ENCODE results near the gene BBS9.

The BBS9 gene

DNA sequence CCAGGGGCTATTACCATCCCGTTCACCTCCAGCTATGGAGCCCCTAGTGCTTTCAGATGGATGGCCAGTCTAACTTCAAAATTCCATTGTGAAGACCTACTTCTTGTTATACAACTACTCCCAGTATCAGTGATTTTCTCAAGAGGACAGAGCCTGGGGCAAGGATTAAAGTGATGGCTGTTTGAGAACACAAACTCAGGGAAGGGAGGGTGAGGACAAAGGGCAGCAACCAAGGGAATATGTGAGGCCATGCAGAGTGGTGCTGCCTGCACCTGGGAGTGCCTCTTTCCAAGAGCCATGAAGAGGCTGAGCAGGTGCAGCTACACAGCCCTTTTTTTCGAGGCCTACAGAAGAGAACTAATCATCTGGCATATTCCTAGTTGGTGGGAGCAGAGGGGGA lies 472.5 kb downstream of the BBS9 start:
- DNase-seq (ENCODE audit: low read depth in 2 of 2): no peak

DNA sequence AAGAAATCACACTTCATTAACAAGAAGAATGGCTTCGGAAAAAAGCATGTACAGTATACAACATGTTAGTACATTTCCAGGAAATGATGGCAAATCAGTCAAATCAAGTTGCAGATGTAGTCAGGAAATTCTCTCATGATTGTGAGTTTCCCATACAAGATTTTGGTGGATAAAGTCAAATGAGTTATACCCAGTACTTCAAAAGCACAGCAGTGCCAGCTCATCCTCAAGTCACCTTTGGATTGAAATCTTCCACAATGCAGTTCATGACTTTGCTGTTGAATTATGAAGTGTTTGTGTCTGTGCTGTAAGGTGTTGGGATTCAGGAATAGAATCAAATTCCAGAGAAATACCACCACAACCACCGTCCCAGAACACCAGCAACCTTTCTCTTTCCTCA lies 474.7 kb downstream of the BBS9 start:
- no peak for DNase-seq (ENCODE audit: low read depth in 2 of 2)

DNA sequence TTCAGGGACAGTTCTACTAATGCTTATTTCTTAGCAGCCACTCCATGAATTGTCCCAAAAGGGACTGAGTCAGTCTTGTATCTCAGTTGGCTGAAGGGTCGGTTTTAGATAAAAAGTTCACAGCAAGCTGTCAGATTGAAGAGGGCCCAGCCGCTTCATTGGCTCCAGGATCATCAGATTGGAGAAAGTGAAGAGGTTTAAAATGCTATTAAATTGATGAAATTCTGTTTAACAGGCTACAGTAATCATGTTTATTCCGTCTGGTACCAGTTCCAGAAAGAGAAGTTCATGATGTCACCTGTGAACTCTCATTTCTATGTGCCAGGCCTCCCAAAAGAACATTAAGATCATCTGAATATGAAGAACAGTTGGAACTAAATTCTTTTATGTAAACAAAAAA lies 481.6 kb downstream of the BBS9 start:
- DNase-seq (ENCODE audit: low read depth in 2 of 2): no peak

DNA sequence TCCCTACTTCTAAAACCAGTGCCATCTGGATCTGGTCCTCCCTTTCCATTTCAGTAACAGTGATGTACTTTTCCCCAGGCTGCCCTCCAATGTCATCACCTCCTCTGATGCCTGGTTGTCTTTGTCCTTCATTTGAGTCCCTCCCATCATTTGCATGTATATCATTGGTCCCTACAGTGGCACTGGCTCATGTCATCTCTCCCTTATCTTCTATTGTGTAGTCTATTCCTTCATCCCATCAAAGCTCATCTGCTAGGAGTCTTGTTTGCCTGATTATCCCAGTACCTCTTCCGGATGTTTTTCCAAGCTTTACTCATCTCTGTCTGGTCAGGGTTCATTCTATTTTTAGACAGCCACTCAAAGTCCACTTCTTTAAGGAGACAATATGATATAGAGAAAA lies 483.1 kb downstream of the BBS9 start:
- no peak for DNase-seq (ENCODE audit: low read depth in 2 of 2)

DNA sequence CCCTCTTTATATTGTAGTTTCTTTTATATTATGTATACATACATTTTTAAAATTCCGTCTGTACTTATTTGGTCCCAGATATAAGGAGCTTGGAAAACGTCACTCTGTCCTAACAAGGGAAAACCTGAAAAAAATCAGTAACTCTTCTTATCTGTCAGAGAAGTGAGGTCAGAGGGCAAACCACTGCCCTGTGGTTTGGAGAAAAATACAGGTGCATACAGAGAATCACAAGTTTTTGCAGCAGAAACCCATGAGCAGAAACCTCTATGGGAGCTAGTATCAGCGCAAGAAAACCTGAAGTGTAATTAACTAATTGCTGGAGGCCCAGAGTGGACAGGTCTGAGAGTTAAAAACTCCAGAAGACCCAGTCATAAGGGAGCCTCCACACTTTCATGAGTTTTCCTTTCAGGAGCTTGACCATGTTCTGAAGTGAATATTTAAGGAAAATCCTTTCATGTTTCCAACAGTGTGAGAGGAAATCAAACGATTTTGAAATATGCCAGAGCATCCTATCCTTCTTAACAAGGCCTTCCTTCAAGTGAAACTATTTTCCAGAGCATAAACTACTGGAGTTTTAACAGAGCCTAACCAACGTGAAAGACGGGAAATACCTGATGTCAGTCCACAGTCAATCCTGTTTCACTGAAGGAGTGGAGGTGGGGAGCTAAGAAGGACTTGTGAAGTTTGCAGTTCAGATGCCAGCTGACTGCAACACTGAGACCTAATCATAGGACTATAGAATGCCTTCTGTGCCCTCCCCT lies 485.2 kb downstream of the BBS9 start:
- no peak for DNase-seq (ENCODE audit: low read depth in 2 of 2)

DNA sequence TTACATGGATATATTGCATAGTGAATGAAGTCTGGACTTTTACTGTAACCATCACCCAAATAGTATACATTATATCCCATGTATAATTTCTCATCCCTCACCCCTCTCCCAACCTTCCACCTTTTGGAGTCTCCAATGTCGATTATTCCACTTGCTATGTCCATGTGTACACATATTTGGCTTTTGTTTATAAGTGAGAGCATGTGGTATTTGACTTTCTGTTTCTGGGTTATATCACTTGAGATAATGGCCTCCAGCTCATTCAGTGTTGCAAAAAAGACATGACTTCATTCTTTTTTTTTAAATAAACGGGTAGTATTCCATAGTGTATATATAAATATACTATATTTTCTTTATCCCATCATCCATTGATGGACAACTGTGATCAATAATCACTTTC lies 487.4 kb downstream of the BBS9 start:
- DNase-seq (ENCODE audit: low read depth in 2 of 2): no peak

DNA sequence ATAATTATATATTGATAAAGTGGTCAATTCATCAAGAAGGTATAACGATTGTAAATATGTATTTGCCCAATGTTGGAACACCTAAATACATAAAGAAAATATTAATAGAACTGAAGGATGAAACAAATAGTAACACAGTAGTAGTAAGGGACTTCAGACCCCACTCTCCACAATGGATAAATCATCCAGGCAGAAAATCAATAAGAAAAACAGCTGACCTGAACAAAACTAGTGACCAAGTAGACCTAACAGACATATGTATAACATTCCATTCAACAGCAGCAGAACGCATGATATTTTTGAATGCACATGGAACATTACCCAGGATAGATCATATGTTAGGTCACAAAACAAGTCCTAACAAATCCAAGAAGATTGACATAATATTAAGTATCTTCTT lies 489.9 kb downstream of the BBS9 start:
- no peak for DNase-seq (ENCODE audit: low read depth in 2 of 2)

DNA sequence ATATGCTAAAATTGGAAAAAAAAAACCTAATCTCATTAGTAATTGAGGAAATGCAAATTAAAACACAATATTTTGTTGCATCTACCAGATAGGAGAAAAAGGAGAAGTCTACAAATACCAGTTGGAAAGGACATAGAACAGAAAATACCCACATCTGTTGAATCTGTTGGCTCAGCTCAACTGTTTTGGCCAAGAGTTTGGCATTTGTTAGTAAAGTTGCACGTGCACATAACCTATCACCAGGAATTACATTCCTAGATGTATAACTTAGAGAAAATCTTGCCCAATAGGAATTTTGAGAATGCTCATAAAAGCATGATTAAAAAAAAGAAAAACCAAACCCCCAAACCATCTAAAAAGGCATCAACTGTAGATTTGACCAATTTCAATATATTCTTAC lies 493.9 kb downstream of the BBS9 start:
- no peak for DNase-seq (ENCODE audit: low read depth in 2 of 2)

DNA sequence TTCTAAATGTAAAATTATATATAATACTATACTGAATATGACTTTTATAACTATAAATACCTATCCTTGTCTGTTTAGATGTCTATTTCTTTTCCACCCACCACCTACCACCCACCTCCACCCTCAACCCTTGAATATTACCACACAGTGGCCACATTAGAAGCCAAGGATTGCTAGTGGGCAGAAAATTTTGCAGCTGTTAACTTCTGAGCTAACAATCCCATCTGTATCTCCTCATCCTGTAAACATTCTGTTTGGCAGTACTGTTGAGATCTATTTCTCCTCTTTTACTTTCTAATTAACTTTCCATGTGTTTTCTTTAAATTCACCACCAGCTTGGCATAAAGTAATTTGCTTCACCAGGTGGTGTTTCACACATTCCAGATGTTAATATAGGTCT lies 494.9 kb downstream of the BBS9 start:
- no peak for DNase-seq (ENCODE audit: low read depth in 2 of 2)

DNA sequence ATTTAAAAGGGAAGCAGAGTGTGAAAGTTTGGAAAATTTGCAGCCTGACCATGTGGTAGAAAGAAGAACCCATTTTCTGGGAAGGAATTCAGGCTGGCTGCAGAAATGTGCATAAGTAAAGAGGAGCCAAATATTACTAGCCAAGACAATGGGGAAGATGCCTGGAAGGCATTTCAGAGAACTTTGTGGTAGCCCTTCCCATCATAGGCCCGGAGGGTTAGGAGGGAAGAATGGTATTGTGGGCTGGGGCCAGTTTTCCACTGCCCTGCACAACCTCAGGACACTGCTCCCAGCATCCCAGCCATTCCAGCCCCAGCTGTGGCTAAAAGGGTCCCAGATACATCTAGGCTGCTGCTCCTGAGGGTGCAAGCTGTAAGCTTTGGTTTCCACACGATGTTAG lies 497.5 kb downstream of the BBS9 start:
- no peak for DNase-seq (ENCODE audit: low read depth in 2 of 2)

DNA sequence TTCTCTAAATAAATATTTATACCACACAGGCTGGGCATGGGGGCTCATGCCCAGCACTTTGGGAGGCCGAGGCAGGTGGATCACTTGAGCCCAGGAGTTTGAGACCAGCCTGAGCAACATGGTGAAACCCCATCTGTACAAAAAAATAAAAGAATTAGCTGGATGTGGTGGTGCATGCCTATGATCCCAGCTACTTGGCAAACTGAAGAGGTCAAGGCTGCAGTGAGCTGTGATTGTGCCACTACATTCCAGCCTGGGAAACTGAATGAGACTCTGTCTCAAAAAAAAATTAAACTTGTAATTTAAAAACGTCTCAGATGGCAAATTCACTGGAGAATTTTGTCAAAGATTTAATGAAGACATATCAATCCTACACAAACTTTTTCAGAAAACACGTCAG lies 498.4 kb downstream of the BBS9 start:
- no peak for DNase-seq (ENCODE audit: low read depth in 2 of 2)

DNA sequence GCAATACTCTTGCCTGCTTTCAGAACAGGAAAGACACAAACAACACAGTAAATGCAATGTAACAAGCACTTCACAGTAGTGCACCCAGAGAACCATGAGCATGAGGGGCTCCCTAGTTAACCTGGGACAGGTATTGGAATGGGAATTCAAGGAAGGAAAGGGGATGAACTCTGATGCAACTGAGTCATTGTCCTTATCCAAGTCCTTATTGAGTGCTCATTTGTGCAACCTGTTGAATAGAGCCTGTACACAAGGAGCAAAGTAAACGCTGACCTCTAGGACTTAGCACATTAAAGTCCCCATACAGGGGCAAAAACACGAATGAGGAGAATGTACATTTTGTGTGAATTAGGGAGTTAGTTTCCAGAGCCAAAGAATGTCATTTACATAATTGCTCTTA lies 499.5 kb downstream of the BBS9 start:
- DNase-seq (ENCODE audit: low read depth in 2 of 2): no peak

DNA sequence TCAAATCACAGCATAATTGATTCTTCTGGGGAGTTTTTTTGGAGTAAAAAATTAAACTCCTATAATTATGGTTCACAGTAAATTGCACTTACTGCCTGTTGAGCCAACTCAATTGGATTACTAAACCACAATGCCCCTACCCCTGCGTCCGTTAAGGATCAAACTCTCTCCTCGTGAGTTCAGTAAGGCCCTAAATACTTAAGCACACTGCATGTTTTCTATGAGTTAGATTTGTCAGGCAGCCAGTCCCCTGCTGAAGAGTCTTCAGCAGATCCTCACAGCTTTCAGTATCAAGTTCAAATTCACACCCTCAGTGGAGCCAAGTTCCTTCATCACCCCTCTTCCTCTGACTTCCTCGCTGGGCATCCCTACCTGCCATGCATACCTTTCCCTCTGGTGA lies 501.0 kb downstream of the BBS9 start:
- no peak for DNase-seq (ENCODE audit: low read depth in 2 of 2)

DNA sequence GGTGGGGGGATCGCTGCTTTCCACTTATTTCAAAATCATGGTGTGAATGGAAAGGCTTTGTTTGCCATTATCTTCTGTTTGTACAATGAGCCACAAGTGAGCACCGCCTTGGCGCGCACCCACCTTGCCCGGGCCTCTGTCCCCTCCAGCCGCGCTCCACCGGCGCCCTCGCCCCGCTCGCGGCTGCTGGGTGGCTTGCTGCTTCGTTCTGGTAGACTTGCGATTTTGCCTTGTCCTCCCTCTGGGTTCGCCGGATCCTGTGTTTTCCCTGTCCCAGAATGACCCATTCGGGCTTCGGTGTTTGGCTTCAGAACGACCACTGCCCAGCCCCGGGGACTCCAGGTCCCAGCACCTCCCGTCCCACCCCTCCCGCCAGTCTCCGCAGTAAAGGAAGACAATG lies 503.0 kb downstream of the BBS9 start:
- no peak for DNase-seq (ENCODE audit: low read depth in 2 of 2)

DNA sequence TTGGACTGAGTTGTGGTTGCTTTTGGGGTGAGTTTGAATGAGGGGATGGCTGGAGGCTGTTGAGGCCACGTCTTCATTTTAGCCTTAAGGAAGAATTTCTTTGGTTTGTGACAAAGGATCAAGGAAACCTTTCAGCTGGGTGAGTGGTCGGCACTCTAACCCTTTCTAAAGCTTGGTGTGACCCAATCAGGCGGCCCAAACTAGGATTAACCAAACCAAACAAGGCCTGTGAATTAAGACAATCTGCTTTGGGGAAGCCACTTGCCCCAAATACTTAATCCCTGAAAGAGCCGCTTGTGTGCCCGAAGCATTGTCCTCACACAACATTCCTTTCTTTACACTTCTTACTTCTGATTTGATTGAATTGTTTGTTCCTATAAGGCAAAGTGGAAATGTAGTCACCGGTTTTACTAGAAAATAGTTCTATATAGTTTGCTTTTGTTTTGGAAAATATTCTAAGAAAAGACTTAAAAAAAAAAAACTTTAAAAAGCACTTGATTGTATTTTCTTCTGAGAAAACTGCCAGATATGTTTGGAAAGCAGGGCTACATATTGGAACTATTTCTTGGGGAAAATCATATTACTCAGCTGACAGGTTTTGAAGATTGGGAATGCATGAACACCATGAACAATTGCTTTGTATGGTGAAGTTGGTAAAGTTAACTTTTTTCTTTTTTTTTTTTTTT lies 503.6 kb downstream of the BBS9 start:
- DNase-seq (ENCODE audit: low read depth in 2 of 2): no peak

DNA sequence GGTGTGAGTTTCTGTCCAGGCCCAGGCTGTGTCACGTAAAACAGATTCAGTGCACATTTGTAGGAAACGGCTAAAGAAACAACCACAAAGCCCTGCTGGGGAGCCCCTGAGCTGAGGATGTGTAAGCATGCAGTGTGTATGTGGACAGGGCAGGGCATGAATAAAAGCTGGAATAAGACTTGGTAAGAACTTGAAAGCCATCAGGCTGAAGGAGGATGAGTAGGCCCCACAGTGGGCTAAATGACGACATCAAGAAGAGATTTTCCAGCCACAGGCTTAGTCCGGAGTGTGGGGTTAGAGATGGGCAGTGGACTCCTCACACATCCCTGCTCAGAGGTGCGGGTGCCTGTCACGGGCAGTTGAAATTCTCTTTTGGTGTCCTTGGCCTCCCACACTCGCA lies 505.2 kb downstream of the BBS9 start:
- DNase-seq (ENCODE audit: low read depth in 2 of 2): no peak

DNA sequence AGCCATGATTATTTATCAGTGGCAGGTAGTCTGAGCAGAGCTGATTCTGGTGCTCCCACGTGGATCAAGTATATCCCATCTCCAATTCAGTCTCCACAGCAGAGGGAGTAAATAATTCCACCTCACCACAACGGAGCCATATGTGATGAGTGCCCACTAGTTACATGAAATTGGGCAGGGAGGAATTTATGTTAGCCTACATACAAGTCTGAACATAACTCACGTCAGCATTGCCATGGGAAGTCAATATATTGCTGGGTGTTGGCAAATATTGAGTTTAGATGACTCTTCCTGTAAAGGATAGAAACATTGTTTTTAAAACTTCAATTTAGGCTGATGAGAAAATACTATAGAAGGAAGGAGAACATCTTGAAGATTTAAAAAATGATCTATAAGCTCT lies 507.0 kb downstream of the BBS9 start:
- DNase-seq (ENCODE audit: low read depth in 2 of 2): no peak

DNA sequence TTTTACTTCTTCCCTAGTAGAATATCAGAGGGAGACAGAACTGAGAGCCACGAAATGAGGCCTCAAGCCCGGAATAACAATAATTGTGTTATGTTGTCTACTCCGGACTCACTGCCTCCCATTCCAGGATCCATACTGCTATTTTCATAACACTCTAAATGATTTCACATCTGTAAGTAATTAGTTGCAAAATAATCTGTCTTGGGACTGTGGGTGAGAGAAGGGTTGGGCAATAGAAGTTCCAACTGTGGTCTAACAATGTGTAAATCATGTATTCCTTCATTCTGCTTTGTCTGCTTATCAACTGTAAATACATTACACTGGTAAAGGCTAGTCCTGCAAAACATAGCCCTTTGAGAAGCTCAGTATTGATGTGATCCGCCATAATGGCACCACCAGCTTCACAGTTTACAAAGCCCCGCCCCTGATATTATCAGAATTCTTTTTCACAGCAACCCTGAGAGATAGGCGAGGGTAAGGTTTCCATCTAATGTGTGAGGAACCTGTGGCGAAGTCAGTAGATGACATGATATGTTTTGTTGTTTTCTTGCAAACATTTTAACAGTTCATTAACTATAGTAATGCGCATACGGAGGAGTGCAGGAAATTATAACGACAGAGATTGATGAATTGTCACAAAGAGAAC lies 510.3 kb downstream of the BBS9 start:
- no peak for DNase-seq (ENCODE audit: low read depth in 2 of 2)

DNA sequence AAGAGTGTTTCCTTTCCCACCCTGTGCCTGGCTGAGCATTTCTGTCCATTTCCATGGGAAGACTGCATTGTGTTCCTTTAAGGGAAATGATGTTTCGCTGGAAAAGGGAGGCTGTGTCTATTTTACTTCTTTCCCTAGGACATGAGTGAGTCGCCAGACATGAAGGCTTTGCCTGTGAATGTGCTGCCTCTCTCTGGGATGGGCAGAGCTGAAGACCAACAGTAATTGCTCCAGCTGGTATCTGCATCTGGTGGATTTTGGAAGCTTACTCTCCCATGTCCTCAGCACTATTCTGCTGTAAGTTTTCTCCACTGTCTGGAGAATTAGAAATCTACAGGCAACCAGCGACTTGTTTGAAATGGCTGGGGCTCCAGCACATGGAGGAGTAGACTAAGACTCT lies 511.4 kb downstream of the BBS9 start:
- no peak for DNase-seq (ENCODE audit: low read depth in 2 of 2)

DNA sequence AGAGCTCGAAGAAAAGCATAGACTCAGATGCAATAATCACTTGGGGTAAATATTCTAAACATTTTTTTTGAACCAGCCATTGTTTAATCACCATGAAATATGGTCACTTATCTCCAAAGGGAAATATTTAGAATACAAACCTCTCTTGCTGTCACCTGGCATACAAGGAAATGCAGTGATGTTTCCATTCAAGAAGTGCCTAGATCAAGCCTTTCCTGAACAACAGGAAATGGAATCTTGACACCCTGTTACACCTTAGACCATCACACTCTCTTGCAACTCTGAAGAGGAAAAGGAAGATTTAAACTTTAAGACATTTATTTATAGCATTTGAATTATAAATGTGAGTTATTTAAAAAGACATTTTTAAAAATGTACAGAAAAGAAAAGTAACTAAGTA lies 512.9 kb downstream of the BBS9 start:
- DNase-seq (ENCODE audit: low read depth in 2 of 2): no peak

DNA sequence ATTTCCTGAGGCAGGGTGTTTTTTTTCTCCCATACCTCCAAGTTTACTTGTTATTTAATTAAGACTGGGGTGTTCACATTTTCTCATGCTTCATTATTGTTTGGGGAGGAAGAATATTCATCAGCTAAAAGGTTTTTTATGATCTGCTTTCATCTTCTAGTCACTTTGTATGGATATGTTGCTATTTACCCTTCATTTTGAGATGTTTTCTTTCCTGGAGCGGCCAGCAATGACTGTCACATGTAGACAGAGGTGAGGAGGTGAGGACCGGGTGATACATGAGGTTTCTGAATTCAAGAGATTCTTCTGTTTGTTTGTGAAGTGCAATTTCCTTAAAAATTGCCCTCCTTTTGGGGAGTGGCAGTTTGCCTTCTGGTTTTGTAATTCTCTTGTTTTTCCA lies 514.2 kb downstream of the BBS9 start:
- DNase-seq (ENCODE audit: low read depth in 2 of 2): no peak

DNA sequence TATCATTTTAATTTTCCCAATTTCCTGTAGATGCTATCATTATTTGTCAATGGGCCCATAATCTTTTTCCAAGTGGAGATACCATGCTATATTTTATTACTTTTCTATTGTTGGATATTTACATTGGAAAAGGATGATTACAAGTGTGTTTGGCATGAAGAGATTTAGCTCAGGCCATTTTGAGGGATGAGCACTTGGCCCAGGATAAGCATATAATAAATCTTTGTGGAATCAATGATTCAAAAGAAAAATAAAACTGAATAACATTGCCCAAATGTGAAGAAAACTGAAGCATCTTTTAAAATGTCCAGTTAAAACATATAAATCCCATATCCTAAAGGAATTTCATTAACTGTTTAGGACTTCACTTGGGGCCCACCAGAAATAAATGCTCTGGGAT lies 515.1 kb downstream of the BBS9 start:
- no peak for DNase-seq (ENCODE audit: low read depth in 2 of 2)

DNA sequence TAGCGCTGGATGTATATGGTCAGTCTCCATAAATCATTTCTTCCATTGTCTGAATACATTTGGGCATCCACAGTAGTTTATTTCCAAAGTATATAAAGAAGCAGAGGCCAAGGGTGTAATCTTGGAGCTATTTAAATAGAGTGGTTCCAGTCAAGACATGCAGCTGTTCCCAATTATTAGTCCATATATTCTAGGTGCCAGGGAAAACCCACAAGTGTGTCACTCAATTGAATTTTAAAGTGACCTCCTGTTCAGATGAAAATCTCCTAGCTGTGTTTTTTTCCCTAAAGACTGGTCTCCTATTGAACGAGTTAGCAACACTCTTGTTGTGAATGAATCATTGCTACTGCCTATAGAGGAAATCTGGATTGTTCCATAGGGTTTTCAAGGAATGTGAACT lies 515.7 kb downstream of the BBS9 start:
- DNase-seq (ENCODE audit: low read depth in 2 of 2): no peak

Measured in stimulated activated CD4-positive, alpha-beta T cell treated with anti-CD3 and anti-CD28 coated beads, Interleukin-1b, Interleukin-23, amount 100 ng/mL, for 1 hour (primary cell).